ENCODE data around the gene PPP2R2D. TPM values are rescaled to one million over a fixed set of nuclear protein-coding genes. Genes with fewer than 3 reads are reported as not detected.

PPP2R2D gene
- total RNA-seq, 6 experiments from 2014 or later, result 22.9 to 28.1 (median 24.5) TPM

DNA sequence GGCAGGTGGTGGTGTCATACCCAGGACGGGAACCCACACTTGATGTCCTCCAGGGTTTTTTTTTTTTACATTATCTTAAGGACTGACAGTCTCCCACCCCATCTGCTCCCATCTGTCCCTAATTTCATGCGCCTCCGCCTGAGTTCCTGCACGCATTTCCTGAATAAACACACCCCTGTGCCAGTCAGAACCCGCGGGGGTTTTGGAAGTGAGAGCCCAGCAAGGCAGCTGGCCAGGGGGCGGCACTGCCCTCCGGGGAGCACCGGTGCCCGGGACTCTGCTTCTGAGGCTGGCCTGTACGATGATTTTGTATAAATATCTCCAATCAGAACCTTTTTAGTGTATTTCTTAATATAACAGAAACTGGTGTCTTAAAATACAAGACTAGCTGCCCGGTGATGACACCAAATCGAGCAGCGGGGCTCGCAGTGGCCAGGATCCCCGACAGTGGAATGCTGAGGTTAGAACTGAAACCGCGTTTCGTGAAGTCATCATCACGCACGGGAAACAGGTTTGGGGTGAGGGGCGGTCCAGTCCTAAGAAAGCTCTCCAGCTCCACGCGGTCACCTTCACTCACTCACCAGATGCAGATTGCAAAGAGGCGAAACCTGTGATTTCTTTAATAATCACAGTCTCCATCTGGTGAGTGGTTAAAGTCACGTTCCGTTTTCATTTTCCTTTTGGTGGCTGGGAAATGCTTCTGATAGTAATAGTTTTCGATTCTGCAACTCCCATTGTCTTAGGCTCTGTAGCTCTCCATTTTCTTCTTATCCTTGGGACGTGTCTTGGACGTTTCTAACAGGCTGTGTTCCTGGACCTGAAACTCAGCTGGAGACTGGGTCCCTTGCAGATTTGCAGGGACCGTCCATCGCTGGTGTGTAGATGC is 61.2 kb downstream of the PPP2R2D start:
- Mint-ChIP-seq H3K27me3 (ENCODE audit: insufficient read depth) (peaks cover 7% of the 10 kb centered on the region), H3K4me3 (no peak overlapping the region), H3K36me3 (ENCODE audit: low read depth) (peaks cover 27% of the 10 kb centered on the region), H3K4me1 (ENCODE audit: low read depth) (no peaks in the 10 kb centered on the region; the same call in 1 of the 2 replicates), H3K9me3 (no peaks in the 10 kb centered on the region), H3K27ac (peak overlapping the region; percentile 40; the same call in 1 of the 2 replicates)
- TF ChIP-seq, protein P1, sequence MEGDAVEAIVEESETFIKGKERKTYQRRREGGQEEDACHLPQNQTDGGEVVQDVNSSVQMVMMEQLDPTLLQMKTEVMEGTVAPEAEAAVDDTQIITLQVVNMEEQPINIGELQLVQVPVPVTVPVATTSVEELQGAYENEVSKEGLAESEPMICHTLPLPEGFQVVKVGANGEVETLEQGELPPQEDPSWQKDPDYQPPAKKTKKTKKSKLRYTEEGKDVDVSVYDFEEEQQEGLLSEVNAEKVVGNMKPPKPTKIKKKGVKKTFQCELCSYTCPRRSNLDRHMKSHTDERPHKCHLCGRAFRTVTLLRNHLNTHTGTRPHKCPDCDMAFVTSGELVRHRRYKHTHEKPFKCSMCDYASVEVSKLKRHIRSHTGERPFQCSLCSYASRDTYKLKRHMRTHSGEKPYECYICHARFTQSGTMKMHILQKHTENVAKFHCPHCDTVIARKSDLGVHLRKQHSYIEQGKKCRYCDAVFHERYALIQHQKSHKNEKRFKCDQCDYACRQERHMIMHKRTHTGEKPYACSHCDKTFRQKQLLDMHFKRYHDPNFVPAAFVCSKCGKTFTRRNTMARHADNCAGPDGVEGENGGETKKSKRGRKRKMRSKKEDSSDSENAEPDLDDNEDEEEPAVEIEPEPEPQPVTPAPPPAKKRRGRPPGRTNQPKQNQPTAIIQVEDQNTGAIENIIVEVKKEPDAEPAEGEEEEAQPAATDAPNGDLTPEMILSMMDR (IDR thresholded peaks at IDR 0.05), result no peak
- DNase-seq, result no peak

DNA sequence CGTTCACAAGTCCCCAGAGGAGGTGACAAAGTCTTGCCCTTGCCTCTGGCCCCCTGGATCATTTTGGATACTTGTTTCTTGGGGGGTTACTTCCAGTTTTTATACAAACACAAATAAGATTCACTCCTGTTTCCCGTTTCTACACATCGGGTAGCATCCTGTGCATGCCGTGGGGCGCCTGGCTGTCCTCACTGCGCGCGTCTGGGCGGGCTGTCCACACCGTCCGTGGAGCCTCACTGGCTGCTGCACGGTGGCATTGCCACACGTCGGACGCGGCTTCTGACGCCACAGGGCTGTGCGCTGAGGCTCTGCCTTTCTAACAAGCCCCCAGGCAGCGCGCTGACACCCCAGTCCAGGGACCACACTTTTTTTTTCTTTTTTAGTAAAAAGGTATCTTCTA is 62.5 kb downstream of the PPP2R2D start:
- DNase-seq, result no peak
- TF ChIP-seq, protein P1 (IDR thresholded peaks at IDR 0.05), result no peak
- Mint-ChIP-seq H3K4me3 (no peak overlapping the region), H3K4me1 (ENCODE audit: low read depth) (no peaks in the 10 kb centered on the region; the same call in 1 of the 2 replicates), H3K27ac (no peak overlapping the region), H3K36me3 (ENCODE audit: low read depth) (peaks cover 22% of the 10 kb centered on the region), H3K9me3 (no peaks in the 10 kb centered on the region), H3K27me3 (ENCODE audit: insufficient read depth) (peaks cover 7% of the 10 kb centered on the region)

DNA sequence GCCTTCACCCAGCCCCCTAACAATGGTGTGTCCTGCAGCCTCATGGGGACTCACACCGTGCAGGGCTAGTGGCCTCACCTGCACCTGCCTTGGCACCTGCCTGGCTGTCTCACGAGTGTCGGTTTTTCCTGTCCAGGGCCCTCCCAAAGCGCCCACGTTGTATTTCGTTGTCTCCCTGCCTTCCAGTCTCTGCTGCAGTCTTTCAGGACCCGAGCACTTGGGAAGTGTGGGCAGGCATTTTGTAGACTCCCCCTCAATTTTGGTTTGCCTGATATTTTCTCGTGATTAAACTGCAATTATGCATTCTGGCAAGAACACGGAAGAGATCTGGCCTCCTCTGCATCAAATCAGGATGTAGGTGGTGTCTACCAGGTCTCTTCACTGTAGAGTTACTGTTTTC is 63.0 kb downstream of the PPP2R2D start:
- Mint-ChIP-seq H3K36me3 (ENCODE audit: low read depth) (peaks cover 22% of the 10 kb centered on the region), H3K27me3 (ENCODE audit: insufficient read depth) (peaks cover 7% of the 10 kb centered on the region), H3K4me1 (ENCODE audit: low read depth) (no peaks in the 10 kb centered on the region; the same call in 1 of the 2 replicates), H3K27ac (no peak overlapping the region), H3K9me3 (no peaks in the 10 kb centered on the region), H3K4me3 (no peak overlapping the region)
- DNase-seq, result no peak
- TF ChIP-seq, protein P1 (IDR thresholded peaks at IDR 0.05), result no peak

DNA sequence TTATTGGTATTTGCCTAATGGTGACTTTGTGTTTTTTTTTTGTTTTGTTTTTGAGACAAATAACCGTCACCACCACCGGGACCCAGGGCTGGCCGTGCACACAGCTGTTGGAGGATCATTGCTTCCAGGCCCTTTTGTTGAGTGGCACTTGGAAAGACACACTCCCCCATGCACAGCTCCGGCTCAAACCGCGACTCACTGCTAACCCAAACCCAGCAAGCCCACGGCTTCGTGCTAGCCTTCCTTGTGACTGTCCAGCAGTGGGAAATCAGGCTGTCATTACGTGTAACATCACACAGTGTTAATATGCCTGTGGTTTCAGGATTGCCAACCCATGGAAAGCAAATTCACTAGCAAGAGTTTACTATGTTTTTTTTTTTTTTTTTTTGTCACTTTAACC is 63.5 kb downstream of the PPP2R2D start:
- Mint-ChIP-seq H3K4me3 (no peak overlapping the region), H3K4me1 (ENCODE audit: low read depth) (no peaks in the 10 kb centered on the region; the same call in 1 of the 2 replicates), H3K27ac (no peak overlapping the region), H3K27me3 (ENCODE audit: insufficient read depth) (peaks cover 7% of the 10 kb centered on the region), H3K9me3 (no peaks in the 10 kb centered on the region), H3K36me3 (ENCODE audit: low read depth) (peaks cover 22% of the 10 kb centered on the region)
- no peak for DNase-seq
- TF ChIP-seq, protein P1 (IDR thresholded peaks at IDR 0.05), result no peak

DNA sequence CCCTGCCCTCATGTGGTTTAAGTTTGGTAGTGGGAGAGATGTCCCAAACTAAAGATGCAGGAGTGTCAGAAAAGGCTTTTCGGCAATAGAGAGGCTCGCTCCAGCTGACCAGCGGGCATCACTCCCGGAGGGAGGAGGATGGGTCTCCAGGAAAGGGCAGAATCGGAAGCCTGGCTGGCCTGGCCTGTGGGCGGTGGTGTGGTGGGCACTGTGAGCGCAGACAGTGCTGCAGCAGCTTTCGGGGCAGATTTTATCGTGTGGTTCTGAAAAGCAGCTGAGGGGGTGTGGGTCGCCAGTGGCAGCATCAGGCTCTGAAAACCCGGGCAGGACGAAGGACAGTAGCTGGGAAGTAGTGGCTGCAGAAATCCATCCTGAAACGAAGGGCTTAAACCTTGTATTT is 68.1 kb downstream of the PPP2R2D start:
- H3K9me3 Mint-ChIP-seq, result no peaks in the 10 kb centered on the region
- H3K27me3 Mint-ChIP-seq (ENCODE audit: insufficient read depth), result peaks cover 3% of the 10 kb centered on the region

More for the DNA sequence above, 68.1 kb downstream of the PPP2R2D start:
- Mint-ChIP-seq H3K4me3 (no peak overlapping the region), H3K27ac (no peak overlapping the region), H3K4me1 (ENCODE audit: low read depth) (no peaks in the 10 kb centered on the region; the same call in none of the 2 replicates), H3K36me3 (ENCODE audit: low read depth) (peaks cover 34% of the 10 kb centered on the region)
- TF ChIP-seq, protein P1 (IDR thresholded peaks at IDR 0.05), result no peak
- no peak for DNase-seq
